SK-N-MC (cell line): Measurements from ENCODE around the gene SNX3.

Source experiments
- DNase-seq: peaks from one replicate; pipeline ENCODE4 v3.0.0-alpha.2; 2011; ENCODE audit warnings: low read depth, low spot score
- H3K27ac ChIP-seq: fragments of 200-600 bp; sonication (generic); 2 replicates; pipeline ENCODE4 v1.5.1; 2016; ENCODE audit warnings: mixed run types
- H3K36me3 ChIP-seq: fragments of 200-600 bp; sonication (generic); 2 replicates; pipeline ENCODE4 v1.6.1; 2017; ENCODE audit warnings: antibody characterized with exemption, low read length, mixed read lengths; ENCODE audit not compliant: insufficient read depth
- H3K4me3 ChIP-seq: fragments of 200-600 bp; sonication (generic); 2 replicates; pipeline ENCODE4 v1.5.1; 2016
- H3K9ac ChIP-seq: fragments of 200-600 bp; sonication (generic); 2 replicates; pipeline ENCODE4 v1.8.0; 2017; ENCODE audit warnings: mixed run types, mixed read lengths; ENCODE audit not compliant: insufficient read length
- H3K9me3 ChIP-seq: fragments of 200-600 bp; sonication (generic); 2 replicates; pipeline ENCODE4 v1.6.1; 2017; ENCODE audit warnings: low read depth, mild to moderate bottlenecking, antibody characterized with exemption, low read length, moderate library complexity, mixed read lengths
- EZH2 ChIP-seq: fragments of 200-600 bp; sonication (generic); IDR thresholded peaks from one replicate; pipeline ENCODE4 v1.6.1; 2017; ENCODE audit warnings: antibody characterized with exemption
- FOXP2 ChIP-seq: optimal IDR thresholded peaks from 2 replicates; pipeline ENCODE3; 2011; ENCODE audit warnings: mild to moderate bottlenecking, moderate library complexity; ENCODE audit not compliant: insufficient read depth; ENCODE audit errors: extremely low read length, control extremely low read depth
- POLR2AphosphoS5 ChIP-seq: IDR thresholded peaks from 2 replicates; pipeline ENCODE4 v1.6.1; 2012; ENCODE audit warnings: mild to moderate bottlenecking, low read depth, low read length, borderline replicate concordance

SNX3 gene

DNA sequence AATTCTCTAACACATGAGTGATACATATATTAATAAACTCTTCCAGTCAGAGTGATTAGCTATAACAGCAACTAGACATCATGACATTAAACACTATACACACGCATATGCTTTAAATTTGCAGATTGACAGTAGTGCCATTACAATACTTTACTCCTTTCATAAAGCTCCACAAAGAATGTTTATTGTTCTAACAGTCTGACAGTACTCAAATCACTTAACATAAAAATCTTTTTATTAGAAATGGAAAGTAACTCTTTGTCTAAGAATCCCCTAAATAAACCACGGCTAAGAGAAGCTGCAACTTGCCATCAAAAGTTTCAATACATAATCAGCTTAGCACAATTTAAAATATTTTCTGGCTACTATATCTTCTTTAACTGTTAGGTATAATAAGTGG, 24.0 kb downstream of the SNX3 start:
- Histone ChIP-seq H3K9me3 (no peaks in the 10 kb centered on the region), H3K27ac (no peak overlapping the region), H3K4me3 (no peak overlapping the region), H3K9ac (no peak overlapping the region), H3K36me3 (peaks cover 24% of the 10 kb centered on the region; the same call in 1 of the 2 replicates)
- no peak for TF ChIP-seq FOXP2
- TF ChIP-seq POLR2AphosphoS5 = no peak
- TF ChIP-seq EZH2 = no peak
- DNase-seq = no peak

- Histone ChIP-seq H3K27ac (no peak overlapping the region), H3K9me3 (no peaks in the 10 kb centered on the region), H3K36me3 (peaks cover 16% of the 10 kb centered on the region; the same call in 1 of the 2 replicates), H3K4me3 (no peak overlapping the region), H3K9ac (no peak overlapping the region)
- no peak for DNase-seq
- no peak for TF ChIP-seq EZH2
- no peak for TF ChIP-seq POLR2AphosphoS5
- no peak for TF ChIP-seq FOXP2
Observed at GRCh38 chr6:108235127-108235526, 25.7 kb downstream of the SNX3 start.

DNA sequence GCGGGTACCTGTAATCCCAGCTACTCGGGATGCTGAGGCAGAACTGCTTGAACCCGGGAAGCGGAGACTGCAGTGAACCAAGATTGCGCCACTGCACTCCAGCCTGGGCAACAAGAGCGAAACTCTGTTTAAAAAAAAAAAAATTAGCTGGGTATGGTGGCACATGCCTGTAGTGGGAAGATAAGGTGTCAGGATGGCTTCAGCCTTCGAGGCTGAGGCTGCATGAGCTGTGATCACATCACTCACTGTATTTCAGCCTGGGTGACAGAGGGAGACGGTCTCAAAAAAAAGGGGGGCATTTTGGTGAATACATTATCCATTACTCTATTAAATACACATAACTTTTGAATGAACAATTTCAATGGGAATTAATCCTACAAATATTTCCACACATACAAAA, 32.4 kb downstream of the SNX3 start:
- Histone ChIP-seq H3K36me3 (no peaks in the 10 kb centered on the region), H3K4me3 (no peak overlapping the region), H3K9ac (no peak overlapping the region), H3K27ac (no peak overlapping the region), H3K9me3 (no peaks in the 10 kb centered on the region)
- no peak for TF ChIP-seq EZH2
- no peak for TF ChIP-seq FOXP2
- no peak for TF ChIP-seq POLR2AphosphoS5
- DNase-seq = no peak

- Histone ChIP-seq H3K9me3 (no peaks in the 10 kb centered on the region), H3K9ac (no peak overlapping the region), H3K4me3 (no peak overlapping the region), H3K36me3 (0 out of 2 replicates have a peak, but pooled peaks cover 4% of the 10 kb centered on the region), H3K27ac (no peak overlapping the region)
- DNase-seq = no peak
- TF ChIP-seq EZH2 = no peak
- no peak for TF ChIP-seq POLR2AphosphoS5
- no peak for TF ChIP-seq FOXP2
Observed at GRCh38 chr6:108227290-108227689, 33.5 kb downstream of the SNX3 start.

GRCh38 chr6:108222504-108222903, 38.3 kb downstream of the SNX3 start:
- peak overlapping the region; percentile 42 for H3K27ac ChIP-seq
- H3K9ac ChIP-seq = no peak overlapping the region
- no peak overlapping the region for H3K4me3 ChIP-seq
- TF ChIP-seq FOXP2 (no peak), POLR2AphosphoS5 (no peak), EZH2 (no peak)
- H3K9me3 ChIP-seq = no peaks in the 10 kb centered on the region
- peaks cover 46% of the 10 kb centered on the region for H3K36me3 ChIP-seq
- no peak for DNase-seq

DNA sequence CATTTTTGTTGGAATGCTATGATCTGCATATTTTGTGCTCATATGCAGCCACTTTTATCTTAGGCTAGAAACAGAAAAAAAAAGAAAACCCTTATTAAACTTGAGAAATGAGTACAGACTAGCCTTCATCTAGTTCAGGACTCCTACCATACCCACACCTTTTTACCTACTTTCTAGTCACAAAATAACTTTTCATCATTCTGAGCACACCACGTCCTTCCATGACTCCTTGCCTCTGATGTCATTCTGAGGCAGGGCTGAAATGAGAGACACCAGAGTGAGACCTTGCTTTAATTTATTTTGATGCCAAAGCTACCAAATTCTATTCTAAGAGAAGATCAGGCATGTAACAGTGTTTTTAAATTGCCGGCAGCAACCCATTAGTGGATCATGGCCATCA, 38.8 kb downstream of the SNX3 start:
- TF ChIP-seq EZH2 (no peak), FOXP2 (no peak), POLR2AphosphoS5 (no peak)
- no peaks in the 10 kb centered on the region for H3K9me3 ChIP-seq
- no peak for DNase-seq
- peaks cover 49% of the 10 kb centered on the region for H3K36me3 ChIP-seq
- no peak overlapping the region for H3K4me3 ChIP-seq
- H3K9ac ChIP-seq = no peak overlapping the region
- H3K27ac ChIP-seq = peak overlapping the region; percentile 42; the same call in 1 of the 2 replicates

- no peak for DNase-seq
- no peak overlapping the region for H3K27ac ChIP-seq
- H3K9ac ChIP-seq = no peak overlapping the region
- H3K4me3 ChIP-seq = no peak overlapping the region
- H3K36me3 ChIP-seq = peaks cover 39% of the 10 kb centered on the region
- no peaks in the 10 kb centered on the region for H3K9me3 ChIP-seq
- TF ChIP-seq POLR2AphosphoS5 (no peak), FOXP2 (no peak), EZH2 (no peak)
Observed at GRCh38 chr6:108211671-108212070, 49.2 kb downstream of the SNX3 start.

GRCh38 chr6:108210556-108210955, 50.3 kb downstream of the SNX3 start:
- DNase-seq = no peak
- no peak for TF ChIP-seq FOXP2
- no peak for TF ChIP-seq EZH2
- TF ChIP-seq POLR2AphosphoS5 = no peak
- Histone ChIP-seq H3K36me3 (peaks cover 32% of the 10 kb centered on the region), H3K9me3 (no peaks in the 10 kb centered on the region), H3K4me3 (no peak overlapping the region), H3K9ac (no peak overlapping the region), H3K27ac (no peak overlapping the region)

DNA sequence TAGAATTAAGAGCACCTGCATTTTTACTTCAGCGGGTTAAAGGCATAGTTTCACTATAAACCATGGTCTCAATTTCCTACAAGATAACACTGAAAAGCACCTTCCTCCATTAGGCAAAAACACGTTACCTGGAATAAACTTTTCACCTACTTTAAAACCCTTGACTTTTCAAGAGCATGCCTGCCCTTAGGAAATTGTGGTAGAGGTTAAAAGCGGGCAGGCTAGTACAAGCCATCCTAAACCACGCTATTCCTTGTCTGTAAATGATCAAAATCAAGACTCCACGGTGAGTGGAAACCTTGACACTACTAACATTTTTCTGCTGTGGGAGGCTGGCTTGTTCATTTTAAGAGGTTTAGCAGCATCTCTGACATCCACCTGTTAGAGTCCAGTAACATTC, 51.1 kb downstream of the SNX3 start:
- no peak overlapping the region for H3K9ac ChIP-seq
- H3K27ac ChIP-seq = no peak overlapping the region
- peaks cover 28% of the 10 kb centered on the region for H3K36me3 ChIP-seq
- H3K4me3 ChIP-seq = no peak overlapping the region
- TF ChIP-seq EZH2 (no peak), POLR2AphosphoS5 (no peak), FOXP2 (no peak)
- no peaks in the 10 kb centered on the region for H3K9me3 ChIP-seq
- no peak for DNase-seq
